ENCODE data around the gene CCR6. TPM values are rescaled to one million over a fixed set of nuclear protein-coding genes. Genes with fewer than 3 reads are reported as not detected.
"Not testable (repeated sequence)": the region's sequence is repeated elsewhere in the genome, so short reads cannot be mapped to it uniquely, and the experiment has no call there.

CCR6 gene
- total and polyA plus RNA-seq, 7 donors = 0.46 to 7.7 TPM; not detected in 5

DNA sequence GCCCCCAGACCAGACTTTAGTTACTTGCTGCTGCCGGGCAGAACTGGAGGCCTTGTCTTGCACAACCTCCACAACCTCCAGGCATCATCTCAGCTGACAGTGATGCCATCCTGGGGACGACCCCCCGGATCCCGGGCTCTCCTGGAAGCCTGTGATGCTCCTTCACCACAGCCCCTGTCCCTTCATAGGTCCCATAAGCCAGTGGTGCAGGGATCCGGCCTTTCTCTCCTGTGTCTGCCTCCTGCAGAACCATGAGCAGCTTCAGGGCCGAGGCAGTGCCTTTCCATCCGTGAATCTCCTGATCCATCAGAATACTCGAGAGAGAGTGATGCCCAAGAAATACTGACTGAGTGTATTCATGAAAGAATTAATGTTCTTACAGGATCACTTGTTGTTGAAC is 57.2 kb downstream of the CCR6 start:
- not testable (repeated sequence) for DNase-seq, H3K9me3 ChIP-seq, H3K27ac ChIP-seq, H3K4me3 ChIP-seq, H3K4me1 ChIP-seq, H3K27me3 ChIP-seq, H3K36me3 ChIP-seq
- WGBS, 2 donors = 90 to 91% methylated on average over 6 to 7 of the region's 8 CpGs
- intact Hi-C loops (cut with DNase I) = loop anchor here (5.0 kb wide), 1 partner anchor 107 kb away; no protein-coding TSS in a partner anchor

DNA sequence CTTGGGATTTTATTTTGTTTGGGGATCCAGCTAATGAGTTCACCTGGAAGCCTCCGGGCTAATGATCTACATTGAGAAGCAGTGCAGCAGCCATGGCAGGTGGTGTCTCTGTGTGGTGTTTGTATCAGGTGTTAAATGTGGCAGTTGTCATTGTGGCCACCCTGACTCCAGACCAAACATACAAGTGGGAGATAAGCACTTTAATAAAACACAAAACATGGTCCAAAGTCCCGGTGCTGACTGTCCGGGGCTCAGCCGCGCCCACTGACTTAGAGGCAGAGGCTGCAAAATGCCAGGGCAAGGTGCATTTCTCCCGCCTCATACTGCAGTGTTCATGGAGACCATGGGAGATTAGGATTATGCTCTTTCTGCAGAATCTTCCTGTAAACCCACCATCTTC is 58.5 kb downstream of the CCR6 start:
- no CpG with 5 or more reads among the region's 6 CpGs for WGBS, 2 donors
- not testable (repeated sequence) for H3K4me3 ChIP-seq, H3K4me1 ChIP-seq, H3K27ac ChIP-seq, DNase-seq, H3K36me3 ChIP-seq, H3K9me3 ChIP-seq, H3K27me3 ChIP-seq
- intact Hi-C loops (cut with DNase I) = loop anchor here (5.0 kb wide), 1 partner anchor 106 kb away; no protein-coding TSS in a partner anchor

DNA sequence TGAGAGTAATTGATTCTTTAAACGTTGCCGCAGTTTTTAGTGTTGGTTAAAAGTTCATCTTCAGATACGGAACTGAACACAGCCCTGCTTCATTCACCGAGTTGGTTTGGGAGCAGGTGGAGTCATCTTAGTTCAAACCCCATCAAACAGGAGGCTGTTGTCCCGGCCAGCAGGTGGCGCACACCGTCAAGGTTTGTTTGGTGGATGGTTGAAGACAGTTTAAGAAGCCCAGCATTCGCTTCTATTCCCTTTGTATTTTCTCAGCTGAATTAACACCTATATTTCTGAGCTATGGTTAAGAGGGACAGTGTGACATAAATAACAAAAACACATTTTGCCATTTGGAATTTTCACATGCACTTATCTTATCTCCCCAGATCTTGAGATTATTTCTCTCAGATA is 60.0 kb downstream of the CCR6 start:
- not testable (repeated sequence) for DNase-seq, H3K4me1 ChIP-seq, H3K9me3 ChIP-seq, H3K36me3 ChIP-seq, H3K4me3 ChIP-seq, H3K27me3 ChIP-seq, H3K27ac ChIP-seq
- TF ChIP-seq, protein P1, sequence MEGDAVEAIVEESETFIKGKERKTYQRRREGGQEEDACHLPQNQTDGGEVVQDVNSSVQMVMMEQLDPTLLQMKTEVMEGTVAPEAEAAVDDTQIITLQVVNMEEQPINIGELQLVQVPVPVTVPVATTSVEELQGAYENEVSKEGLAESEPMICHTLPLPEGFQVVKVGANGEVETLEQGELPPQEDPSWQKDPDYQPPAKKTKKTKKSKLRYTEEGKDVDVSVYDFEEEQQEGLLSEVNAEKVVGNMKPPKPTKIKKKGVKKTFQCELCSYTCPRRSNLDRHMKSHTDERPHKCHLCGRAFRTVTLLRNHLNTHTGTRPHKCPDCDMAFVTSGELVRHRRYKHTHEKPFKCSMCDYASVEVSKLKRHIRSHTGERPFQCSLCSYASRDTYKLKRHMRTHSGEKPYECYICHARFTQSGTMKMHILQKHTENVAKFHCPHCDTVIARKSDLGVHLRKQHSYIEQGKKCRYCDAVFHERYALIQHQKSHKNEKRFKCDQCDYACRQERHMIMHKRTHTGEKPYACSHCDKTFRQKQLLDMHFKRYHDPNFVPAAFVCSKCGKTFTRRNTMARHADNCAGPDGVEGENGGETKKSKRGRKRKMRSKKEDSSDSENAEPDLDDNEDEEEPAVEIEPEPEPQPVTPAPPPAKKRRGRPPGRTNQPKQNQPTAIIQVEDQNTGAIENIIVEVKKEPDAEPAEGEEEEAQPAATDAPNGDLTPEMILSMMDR (IDR thresholded peaks at IDR 0.05) = peak in 1 of 4 experiments; percentile 32
- intact Hi-C loops (cut with DNase I) = loop anchor here (5.0 kb wide), 1 partner anchor 104 kb away; no protein-coding TSS in a partner anchor
- 4 to 5% methylated on average over 4 of the region's 8 CpGs for WGBS, 2 donors

DNA sequence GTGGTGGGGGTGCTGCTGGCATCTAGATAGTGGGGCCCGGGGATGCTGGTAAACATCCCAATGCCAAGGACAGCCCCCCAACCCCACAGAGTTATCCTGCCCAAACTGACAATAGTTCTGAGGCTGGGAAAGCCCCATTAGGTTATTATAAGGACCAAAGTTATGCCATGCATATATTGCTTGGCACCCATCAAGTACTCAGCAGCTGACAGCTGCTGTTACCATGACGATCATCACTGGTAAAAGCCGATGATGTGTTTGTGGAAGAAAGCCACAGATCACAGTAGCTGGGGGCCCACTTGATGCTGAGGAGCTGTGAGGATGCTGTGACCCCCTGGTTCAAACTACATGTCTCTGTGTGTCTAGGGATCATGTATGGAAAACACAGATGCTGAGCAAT is 62.2 kb downstream of the CCR6 start:
- H3K27me3 ChIP-seq; H3K27ac ChIP-seq; intact Hi-C loops (cut with DNase I); H3K4me1 ChIP-seq; DNase-seq; H3K4me3 ChIP-seq; H3K36me3 ChIP-seq; H3K9me3 ChIP-seq: not testable (repeated sequence)
- WGBS, 2 donors = 54 to 77% methylated on average over 3 of the region's 3 CpGs

DNA sequence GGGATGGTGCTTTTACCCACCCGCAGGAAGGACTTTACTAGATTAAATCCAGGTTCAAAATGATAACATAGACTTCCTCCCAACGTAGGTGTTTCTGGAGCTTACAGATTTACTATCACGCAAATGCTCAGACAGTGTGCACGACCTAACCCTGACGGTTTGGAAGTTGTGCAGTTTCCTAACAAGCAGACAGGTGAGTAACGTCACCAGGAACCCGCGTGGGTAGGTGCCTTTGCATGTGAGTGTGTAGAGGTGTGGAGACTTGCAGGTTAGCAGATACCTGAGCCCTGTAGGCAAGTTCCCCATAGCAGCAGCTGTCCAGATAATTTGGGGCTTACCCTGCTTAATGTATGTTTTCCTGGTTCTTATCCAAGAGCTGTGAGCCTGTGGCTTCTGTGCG is 64.4 kb downstream of the CCR6 start:
- intact Hi-C loops (cut with DNase I); H3K9me3 ChIP-seq; H3K4me3 ChIP-seq; H3K36me3 ChIP-seq; H3K4me1 ChIP-seq; H3K27ac ChIP-seq; H3K27me3 ChIP-seq; DNase-seq: not testable (repeated sequence)
- WGBS, 2 donors = 76% methylated on average over 9 of the region's 9 CpGs

Other genes with a start within 250 kb of the CCR6 start
- gene RNASET2, start 166.5 kb upstream of the CCR6 start, total RNA-seq = 10 to 100 TPM; 41.0 to 53.1 (median 42.5) TPM
- 10 to 100 TPM; 35.4 to 83.9 (median 43.9) TPM for gene RNASET2, start 166.5 kb upstream of the CCR6 start, polyA plus RNA-seq
- 10 to 100 TPM; 12.8 to 18.0 (median 15.2) TPM for gene CEP43, start 123.7 kb upstream of the CCR6 start, total RNA-seq
- gene CEP43, start 123.7 kb upstream of the CCR6 start, polyA plus RNA-seq = 10 to 100 TPM in 2 of 3 donors, 1 to 10 TPM in 1; 6.6 to 19.7 (median 13.7) TPM
- not detected for gene GPR31, start 34.9 kb downstream of the CCR6 start, total RNA-seq
- gene GPR31, start 34.9 kb downstream of the CCR6 start, polyA plus RNA-seq = under 1 TPM in 1 of 3 donors, not detected in 2; 0.28 TPM
- gene UNC93A, start 168.2 kb downstream of the CCR6 start, total RNA-seq = not detected
- under 1 TPM in 1 of 3 donors, not detected in 2; 0.45 TPM for gene UNC93A, start 168.2 kb downstream of the CCR6 start, polyA plus RNA-seq
- not detected for gene TTLL2, start 202.0 kb downstream of the CCR6 start, total RNA-seq
- gene TTLL2, start 202.0 kb downstream of the CCR6 start, polyA plus RNA-seq = not detected

All from sigmoid colon (tissue), 7 donors.